LNCAP (cell line): ENCODE data around the gene MTFP1.

Experiments
- TF ChIP-seq, protein P1 (sequence below): fragments of 450-650 bp; IDR thresholded peaks from 2 replicates; pipeline ENCODE4 v1.5.1; 2017; ENCODE audit warnings: mild to moderate bottlenecking

The MTFP1 gene

DNA sequence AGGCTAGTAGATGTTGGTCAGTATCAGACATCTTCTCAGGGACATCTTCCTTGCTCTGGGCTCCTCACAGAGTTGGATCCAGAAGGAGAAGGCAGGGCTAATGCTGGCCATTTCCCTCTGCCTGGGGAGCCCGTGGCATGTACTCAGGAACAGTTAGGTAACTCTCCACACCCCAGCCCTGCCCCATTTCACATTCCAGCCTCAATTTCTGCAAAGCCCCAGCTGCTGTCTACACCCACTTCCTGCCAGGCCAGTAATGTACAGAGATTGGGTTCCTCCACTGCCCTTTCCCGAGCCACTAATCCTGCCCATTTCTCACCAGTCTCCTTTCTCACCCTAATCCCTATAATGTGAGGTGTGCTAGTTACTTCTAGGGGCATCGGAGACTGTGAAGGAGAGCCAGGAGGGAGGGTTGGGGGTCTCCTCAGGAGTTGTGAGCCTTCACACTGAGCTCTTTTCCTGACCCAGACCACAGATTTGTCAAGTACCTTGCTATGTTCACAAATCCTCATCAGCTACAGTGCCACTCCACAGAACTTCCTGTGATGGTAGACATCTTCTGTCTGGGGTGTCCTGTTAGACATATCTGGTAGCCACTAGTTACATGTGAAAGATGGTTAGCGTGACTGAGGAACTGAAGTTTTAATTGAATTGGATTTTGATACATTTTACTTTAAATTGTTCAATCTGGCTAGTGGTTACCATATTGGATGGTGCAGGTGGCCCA is 47.6 kb downstream of the MTFP1 start:
- TF ChIP-seq, protein P1, sequence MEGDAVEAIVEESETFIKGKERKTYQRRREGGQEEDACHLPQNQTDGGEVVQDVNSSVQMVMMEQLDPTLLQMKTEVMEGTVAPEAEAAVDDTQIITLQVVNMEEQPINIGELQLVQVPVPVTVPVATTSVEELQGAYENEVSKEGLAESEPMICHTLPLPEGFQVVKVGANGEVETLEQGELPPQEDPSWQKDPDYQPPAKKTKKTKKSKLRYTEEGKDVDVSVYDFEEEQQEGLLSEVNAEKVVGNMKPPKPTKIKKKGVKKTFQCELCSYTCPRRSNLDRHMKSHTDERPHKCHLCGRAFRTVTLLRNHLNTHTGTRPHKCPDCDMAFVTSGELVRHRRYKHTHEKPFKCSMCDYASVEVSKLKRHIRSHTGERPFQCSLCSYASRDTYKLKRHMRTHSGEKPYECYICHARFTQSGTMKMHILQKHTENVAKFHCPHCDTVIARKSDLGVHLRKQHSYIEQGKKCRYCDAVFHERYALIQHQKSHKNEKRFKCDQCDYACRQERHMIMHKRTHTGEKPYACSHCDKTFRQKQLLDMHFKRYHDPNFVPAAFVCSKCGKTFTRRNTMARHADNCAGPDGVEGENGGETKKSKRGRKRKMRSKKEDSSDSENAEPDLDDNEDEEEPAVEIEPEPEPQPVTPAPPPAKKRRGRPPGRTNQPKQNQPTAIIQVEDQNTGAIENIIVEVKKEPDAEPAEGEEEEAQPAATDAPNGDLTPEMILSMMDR = no peak

DNA sequence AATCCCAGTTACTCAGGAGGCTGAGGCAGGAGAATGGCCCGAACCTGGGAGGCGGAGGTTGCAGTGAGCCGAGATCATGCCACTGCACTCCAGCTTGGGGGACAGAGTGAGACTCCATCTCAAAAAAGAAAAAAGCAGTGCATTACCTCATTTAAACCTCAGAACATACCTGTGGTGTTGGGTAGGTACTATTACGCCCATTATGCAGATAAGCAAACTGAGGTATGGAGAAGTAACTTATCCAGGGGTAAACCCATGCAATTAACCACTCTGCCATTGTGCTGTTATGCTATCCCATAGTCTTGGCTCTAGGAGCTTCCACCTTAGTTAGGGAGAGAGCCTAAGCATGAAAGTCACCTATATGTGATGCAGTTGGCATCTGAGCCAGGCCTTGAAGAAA is 48.6 kb downstream of the MTFP1 start:
- TF ChIP-seq, protein P1 = no peak

DNA sequence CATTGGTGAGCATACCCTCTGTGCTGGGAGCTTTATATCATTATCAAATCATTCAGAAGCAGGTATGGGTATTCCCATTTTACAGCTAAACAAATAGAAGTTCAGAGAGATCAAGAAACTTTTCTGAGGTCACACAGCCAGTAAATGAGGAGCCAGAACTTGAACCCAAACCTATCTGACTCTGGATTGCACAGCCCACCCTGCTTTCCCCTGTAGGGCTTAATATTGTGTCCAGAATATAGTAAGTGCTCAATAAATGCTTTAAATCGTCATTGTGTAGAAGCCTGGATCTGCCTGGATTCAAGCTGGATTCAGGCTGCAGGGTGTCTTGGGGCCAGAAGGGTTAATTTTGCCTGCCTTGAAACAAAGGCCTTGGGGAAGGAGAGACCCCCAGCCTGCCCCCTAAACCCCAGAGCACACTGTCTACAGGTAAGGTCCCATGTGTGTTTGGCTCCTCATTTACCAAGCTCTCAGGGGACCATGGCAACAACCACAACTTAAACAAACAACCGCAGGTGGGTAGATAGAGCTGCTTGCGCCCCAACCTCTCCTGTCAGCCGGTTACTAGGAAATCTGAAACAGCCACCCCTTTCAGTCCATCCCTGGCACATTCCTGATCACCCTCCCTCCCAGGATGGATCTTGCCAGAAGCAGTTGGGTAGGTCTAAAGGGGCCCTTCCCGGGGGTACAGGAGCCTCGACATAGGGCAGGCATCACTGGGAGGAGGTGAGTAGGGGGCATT is 49.3 kb downstream of the MTFP1 start:
- TF ChIP-seq, protein P1 = no peak
